ENCODE results near the gene MAOB. TPM values are rescaled to one million over a fixed set of nuclear protein-coding genes. Genes with fewer than 3 reads are reported as not detected.

MAOB gene
- total and polyA plus RNA-seq, 8 donors: 1.2 to 16.0 (median 10.2) TPM

- Histone ChIP-seq H3K4me3 (no peak overlapping the region), H3K9me3 (no peaks in the 10 kb centered on the region), H3K27ac (no peak overlapping the region), H3K27me3 (no peaks in the 10 kb centered on the region), H3K4me1 (no peaks in the 10 kb centered on the region), H3K36me3 (no peaks in the 10 kb centered on the region)
- DNase-seq: no peak
- TF ChIP-seq CTCF (IDR thresholded peaks at IDR 0.05) (no peak), EP300 (IDR thresholded peaks at IDR 0.05) (no peak)
- intact Hi-C loops (cut with DNase I; ENCODE audit: low total_unique reads): no loop called here
- 58 to 82% (median 70%) methylated on average over 2 of the region's 2 CpGs for WGBS, 5 donors
These were observed 36.5 kb downstream of the MAOB start for GRCh38 chrX:43845776-43846175.

GRCh38 chrX:43840265-43840664 is 42.0 kb downstream of the MAOB start:
- DNase-seq: no peak
- no peak for TF ChIP-seq CTCF (IDR thresholded peaks at IDR 0.05)
- no peak for TF ChIP-seq POLR2A (IDR thresholded peaks at IDR 0.05)
- no peak for TF ChIP-seq EP300 (IDR thresholded peaks at IDR 0.05)
- TF ChIP-seq POLR2AphosphoS5 (IDR thresholded peaks at IDR 0.05): no peak
- no peaks in the 10 kb centered on the region for H3K36me3 ChIP-seq
- no peak overlapping the region for H3K27ac ChIP-seq
- no peaks in the 10 kb centered on the region for H3K27me3 ChIP-seq
- no peaks in the 10 kb centered on the region for H3K9me3 ChIP-seq
- H3K4me1 ChIP-seq: no peaks in the 10 kb centered on the region
- intact Hi-C loops (cut with DNase I; ENCODE audit: low total_unique reads): no loop called here
- WGBS, 5 donors: 52 to 83% (median 74%) methylated on average over 3 of the region's 3 CpGs
- H3K4me3 ChIP-seq: no peak overlapping the region

GRCh38 chrX:43836435-43837184 is 45.6 kb downstream of the MAOB start:
- WGBS, 5 donors: 14 to 25% (median 18%) methylated on average over 3 of the region's 3 CpGs
- DNase-seq: peak in 1 of 2 donors; percentile 47
- no peak for TF ChIP-seq POLR2A (IDR thresholded peaks at IDR 0.05)
- peak in 3 of 7 experiments; percentile 53 to 68 (median 63) for TF ChIP-seq CTCF (IDR thresholded peaks at IDR 0.05)
- no peak for TF ChIP-seq POLR2AphosphoS5 (IDR thresholded peaks at IDR 0.05)
- no peak for TF ChIP-seq EP300 (IDR thresholded peaks at IDR 0.05)
- Histone ChIP-seq H3K27me3 (no peaks in the 10 kb centered on the region), H3K27ac (no peak overlapping the region), H3K4me1 (no peaks in the 10 kb centered on the region), H3K4me3 (no peak overlapping the region), H3K36me3 (no peaks in the 10 kb centered on the region), H3K9me3 (no peaks in the 10 kb centered on the region)
- intact Hi-C loops (cut with DNase I; ENCODE audit: low total_unique reads): loop anchor here (10.0 kb wide), 1 partner anchor 98 kb away; no protein-coding TSS in a partner anchor

GRCh38 chrX:43835559-43835958 is 46.7 kb downstream of the MAOB start:
- intact Hi-C loops (cut with DNase I; ENCODE audit: low total_unique reads): loop anchor here (10.0 kb wide), 1 partner anchor 99 kb away; no protein-coding TSS in a partner anchor
- Histone ChIP-seq H3K9me3 (no peaks in the 10 kb centered on the region), H3K4me1 (no peaks in the 10 kb centered on the region)

More at GRCh38 chrX:43835559-43835958, 46.7 kb downstream of the MAOB start:
- DNase-seq: no peak
- Histone ChIP-seq H3K36me3 (no peaks in the 10 kb centered on the region), H3K4me3 (no peak overlapping the region), H3K27ac (no peak overlapping the region), H3K27me3 (no peaks in the 10 kb centered on the region)
- 70 to 94% (median 74%) methylated on average over 1 of the region's 1 CpG for WGBS, 5 donors
- TF ChIP-seq CTCF (IDR thresholded peaks at IDR 0.05) (no peak), EP300 (IDR thresholded peaks at IDR 0.05) (no peak), POLR2AphosphoS5 (IDR thresholded peaks at IDR 0.05) (no peak), POLR2A (IDR thresholded peaks at IDR 0.05) (no peak)

Measured in stomach (tissue), 9 donors.